ACC112 (cell line): Measurements from ENCODE around the gene TPR.
A peak's percentile ranks its signal among the peaks of the same experiment; 100 is the strongest.
"Not testable (repeated sequence)": the region's sequence is repeated elsewhere in the genome, so short reads cannot be mapped to it uniquely, and the experiment has no call there.

Experiments used
- H2AFZ ChIP-seq: fragments of 200-600 bp; sonication (generic); one replicate; pipeline ENCODE4 v1.6.0; 2017; ENCODE audit warnings: antibody characterized with exemption, low read length; ENCODE audit not compliant: unreplicated experiment
- H3K27ac ChIP-seq: fragments of 200-600 bp; sonication (generic); 2 replicates; pipeline ENCODE4 v1.5.1; 2014; ENCODE audit warnings: low read depth, mild to moderate bottlenecking, antibody characterized with exemption, low read length, moderate library complexity
- H3K27me3 ChIP-seq: fragments of 200-600 bp; sonication (generic); 2 replicates; pipeline ENCODE4 v1.6.1; 2014; ENCODE audit warnings: mild to moderate bottlenecking, antibody characterized with exemption, low read length, moderate library complexity, mixed read lengths; ENCODE audit not compliant: insufficient read depth
- H3K36me3 ChIP-seq: fragments of 200-600 bp; sonication (generic); 2 replicates; pipeline ENCODE4 v1.6.1; 2016; ENCODE audit warnings: mild to moderate bottlenecking, antibody characterized with exemption, low read length, moderate library complexity, mixed read lengths; ENCODE audit not compliant: insufficient read depth
- H3K4me1 ChIP-seq: fragments of 200-600 bp; sonication (generic); one replicate; pipeline ENCODE4 v1.6.1; 2016; ENCODE audit warnings: low read length, mixed read lengths; ENCODE audit not compliant: insufficient read depth, unreplicated experiment, control insufficient read depth
- H3K4me3 ChIP-seq: fragments of 200-600 bp; sonication (generic); 2 replicates; pipeline ENCODE4 v1.5.1; 2014; ENCODE audit warnings: mild to moderate bottlenecking, low read depth, low read length
- H3K79me2 ChIP-seq: fragments of 200-600 bp; sonication (generic); one replicate; pipeline ENCODE4 v1.6.0; 2016; ENCODE audit warnings: low read length; ENCODE audit not compliant: control insufficient read depth, unreplicated experiment, insufficient read depth

Gene TPR

GRCh38 chr1:186375152-186375928 is at the start of gene TPR, which contains the start of gene ODR4:
TSS of gene TPR (minus strand) at chr1:186375253. CDS start at chr1:186375028, 225 bp downstream.
TSS of gene ODR4 (plus strand) at chr1:186375838. CDS start at chr1:186379786, 3,948 bp downstream.
- Histone ChIP-seq H3K27me3 (no peaks in the 10 kb centered on the region), H2AFZ (peak within 1 kb of the TSS; percentile 88), H3K27ac (peak within 1 kb of the TSS; percentile 92), H3K79me2 (peaks cover 84% of the 10 kb centered on the region), H3K4me3 (peak within 1 kb of the TSS; percentile 92), H3K4me1 (peaks cover 17% of the 10 kb centered on the region), H3K36me3 (peaks cover 27% of the 10 kb centered on the region)

DNA sequence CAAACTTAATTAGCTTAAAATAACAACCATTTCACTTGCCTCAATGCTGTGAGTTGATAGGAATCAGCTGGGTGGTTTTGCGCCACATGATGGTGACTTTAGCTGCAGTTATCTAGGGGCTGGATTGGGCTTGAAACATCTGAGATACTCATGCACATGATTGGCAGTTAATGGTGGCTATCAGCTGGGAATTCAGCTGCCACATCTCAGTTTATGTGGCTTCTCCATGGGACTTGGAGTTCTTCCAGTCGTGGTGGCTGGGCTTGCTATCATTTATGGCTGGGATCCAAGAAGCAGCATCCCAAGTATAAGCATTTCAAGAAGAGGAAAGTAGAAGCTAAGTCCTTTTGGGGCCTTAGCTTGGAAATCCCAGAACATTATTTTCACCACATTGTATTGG is 49.5 kb upstream of the TPR start:
- H3K4me1 ChIP-seq: peaks cover 12% of the 10 kb centered on the region
- H3K27ac ChIP-seq: no peak overlapping the region
- no peaks in the 10 kb centered on the region for H3K27me3 ChIP-seq
- no peak overlapping the region for H3K4me3 ChIP-seq
- H3K36me3 ChIP-seq: 0 out of 2 replicates have a peak, but pooled peaks cover 2% of the 10 kb centered on the region
- H2AFZ ChIP-seq: no peak overlapping the region
- no peaks in the 10 kb centered on the region for H3K79me2 ChIP-seq

- Histone ChIP-seq H3K36me3 (peaks cover 17% of the 10 kb centered on the region), H3K4me3 (no peak overlapping the region), H2AFZ (no peak overlapping the region), H3K79me2 (no peaks in the 10 kb centered on the region), H3K4me1 (peaks cover 12% of the 10 kb centered on the region), H3K27ac (no peak overlapping the region), H3K27me3 (no peaks in the 10 kb centered on the region)
Observed at GRCh38 chr1:186421446-186421845, 46.4 kb upstream of the TPR start.

- Histone ChIP-seq H2AFZ (no peak overlapping the region), H3K4me3 (no peak overlapping the region), H3K27ac (no peak overlapping the region), H3K79me2 (no peaks in the 10 kb centered on the region), H3K27me3 (no peaks in the 10 kb centered on the region), H3K36me3 (peaks cover 17% of the 10 kb centered on the region), H3K4me1 (peaks cover 12% of the 10 kb centered on the region)
Observed at GRCh38 chr1:186420923-186421322, 45.9 kb upstream of the TPR start.

DNA sequence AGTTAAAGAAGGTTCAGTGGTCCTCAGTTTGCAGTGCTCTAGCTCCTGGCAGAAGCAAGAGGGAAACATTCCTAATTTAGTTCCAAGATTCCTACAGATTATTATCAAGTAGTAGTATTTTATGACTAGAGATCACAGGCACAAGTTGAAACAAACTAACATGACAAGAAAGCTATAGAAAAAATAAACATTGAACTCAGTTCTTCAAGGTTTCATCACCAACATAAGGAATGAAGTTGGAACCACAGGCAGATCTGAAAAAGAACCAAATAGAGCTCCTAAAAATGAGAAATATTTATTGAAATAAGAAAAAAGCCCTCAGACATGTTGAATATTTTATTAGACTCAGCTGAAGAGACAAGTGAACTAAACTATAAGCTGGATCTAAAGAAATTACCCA is 45.3 kb upstream of the TPR start:
- Histone ChIP-seq H3K27me3 (no peaks in the 10 kb centered on the region), H3K4me3 (no peak overlapping the region), H3K4me1 (peaks cover 12% of the 10 kb centered on the region), H3K79me2 (no peaks in the 10 kb centered on the region), H3K27ac (no peak overlapping the region), H2AFZ (no peak overlapping the region), H3K36me3 (peaks cover 17% of the 10 kb centered on the region)

DNA sequence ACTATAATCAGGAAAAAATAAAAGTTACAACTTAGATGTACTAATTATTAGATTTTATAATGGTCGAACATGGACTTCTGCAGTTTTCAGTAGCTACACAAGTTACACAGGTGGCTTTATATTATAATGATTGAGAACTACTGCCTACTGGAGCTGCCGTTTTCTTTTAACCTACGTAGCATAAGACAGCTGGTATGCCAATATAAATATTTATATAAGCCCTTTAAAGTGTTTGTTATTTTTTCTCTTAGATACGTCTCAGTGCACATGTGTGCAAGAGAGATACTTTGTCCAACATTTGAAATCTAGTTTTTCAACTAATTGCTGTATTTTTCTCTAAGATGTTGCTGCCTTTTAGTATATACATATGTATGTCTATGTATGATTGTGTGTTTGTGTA is 43.5 kb upstream of the TPR start:
- H3K27me3 ChIP-seq: no peaks in the 10 kb centered on the region
- H3K36me3 ChIP-seq: peaks cover 20% of the 10 kb centered on the region
- peaks cover 6% of the 10 kb centered on the region for H3K4me1 ChIP-seq
- H3K27ac ChIP-seq: no peak overlapping the region
- no peak overlapping the region for H3K4me3 ChIP-seq
- no peaks in the 10 kb centered on the region for H3K79me2 ChIP-seq
- no peak overlapping the region for H2AFZ ChIP-seq

DNA sequence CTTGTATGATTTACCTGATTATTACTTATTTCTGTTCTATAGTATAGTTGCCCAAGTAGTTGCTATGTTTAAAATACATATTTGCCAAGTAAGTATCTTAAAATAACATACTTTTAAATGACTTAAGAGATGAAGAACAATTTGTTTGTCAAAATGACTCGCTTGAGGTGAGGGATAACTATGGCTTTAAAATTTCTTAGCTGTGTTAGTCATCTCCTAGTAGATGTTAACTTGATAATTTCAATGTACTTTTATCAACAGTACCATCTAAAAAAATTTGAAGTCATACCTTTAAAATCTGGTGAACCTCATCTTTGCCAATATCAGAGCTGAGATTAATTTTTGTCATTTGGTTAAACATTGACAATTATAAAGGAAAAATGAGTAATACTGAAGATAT is 38.3 kb upstream of the TPR start:
- no peaks in the 10 kb centered on the region for H3K79me2 ChIP-seq
- peaks cover 18% of the 10 kb centered on the region for H3K36me3 ChIP-seq
- no peak overlapping the region for H2AFZ ChIP-seq
- no peak overlapping the region for H3K4me3 ChIP-seq
- H3K4me1 ChIP-seq: no peaks in the 10 kb centered on the region
- H3K27me3 ChIP-seq: no peaks in the 10 kb centered on the region
- H3K27ac ChIP-seq: no peak overlapping the region

GRCh38 chr1:186409091-186409490 is 34.0 kb upstream of the TPR start:
- Histone ChIP-seq H3K4me3 (no peak overlapping the region), H3K27me3 (no peaks in the 10 kb centered on the region), H3K27ac (no peak overlapping the region), H2AFZ (no peak overlapping the region), H3K4me1 (no peaks in the 10 kb centered on the region), H3K79me2 (no peaks in the 10 kb centered on the region), H3K36me3 (peaks cover 31% of the 10 kb centered on the region)

GRCh38 chr1:186404454-186405051 is 29.5 kb upstream of the TPR start:
- Histone ChIP-seq H3K4me3 (no peak overlapping the region), H3K4me1 (peaks cover 3% of the 10 kb centered on the region), H3K36me3 (peaks cover 20% of the 10 kb centered on the region), H2AFZ (no peak overlapping the region), H3K27me3 (no peaks in the 10 kb centered on the region), H3K27ac (peak overlapping the region; percentile 30; the same call in 1 of the 2 replicates), H3K79me2 (no peaks in the 10 kb centered on the region)

GRCh38 chr1:186403632-186404031 is 28.6 kb upstream of the TPR start:
- H3K4me3 ChIP-seq: no peak overlapping the region
- H3K27me3 ChIP-seq: no peaks in the 10 kb centered on the region
- peaks cover 3% of the 10 kb centered on the region for H3K4me1 ChIP-seq
- H3K36me3 ChIP-seq: peaks cover 25% of the 10 kb centered on the region
- H3K27ac ChIP-seq: no peak overlapping the region
- no peaks in the 10 kb centered on the region for H3K79me2 ChIP-seq
- H2AFZ ChIP-seq: no peak overlapping the region

DNA sequence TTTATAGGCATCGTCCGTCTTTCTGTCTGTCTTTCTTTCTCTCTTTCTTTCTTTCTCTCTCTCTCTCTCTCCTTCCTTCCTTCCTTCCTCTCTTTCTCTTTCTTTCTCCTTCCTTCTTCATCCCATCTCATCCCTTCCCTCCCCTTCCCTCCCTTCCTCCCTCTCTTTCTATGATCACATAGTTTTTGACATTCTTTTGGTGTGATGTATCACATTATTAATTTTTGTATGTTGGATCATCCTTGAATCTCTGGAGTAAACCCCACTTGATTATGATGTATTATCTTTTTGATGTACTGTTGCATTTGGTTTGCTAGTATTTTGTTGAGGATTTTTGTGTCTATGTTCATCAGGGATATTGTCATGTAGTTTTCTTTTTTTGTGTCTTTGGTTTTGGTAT is 26.4 kb upstream of the TPR start:
- not testable (repeated sequence) for H3K79me2 ChIP-seq, H3K27ac ChIP-seq, H2AFZ ChIP-seq, H3K27me3 ChIP-seq, H3K4me1 ChIP-seq, H3K4me3 ChIP-seq
- peaks cover 17% of the 10 kb centered on the region for H3K36me3 ChIP-seq
